Measurements from ENCODE around the gene P3H2. TPM values are rescaled to one million over a fixed set of nuclear protein-coding genes. Genes with fewer than 3 reads are reported as not detected.

The P3H2 gene
- total RNA-seq, 2 donors from 2014 or later: 14.6 to 22.2 TPM

DNA sequence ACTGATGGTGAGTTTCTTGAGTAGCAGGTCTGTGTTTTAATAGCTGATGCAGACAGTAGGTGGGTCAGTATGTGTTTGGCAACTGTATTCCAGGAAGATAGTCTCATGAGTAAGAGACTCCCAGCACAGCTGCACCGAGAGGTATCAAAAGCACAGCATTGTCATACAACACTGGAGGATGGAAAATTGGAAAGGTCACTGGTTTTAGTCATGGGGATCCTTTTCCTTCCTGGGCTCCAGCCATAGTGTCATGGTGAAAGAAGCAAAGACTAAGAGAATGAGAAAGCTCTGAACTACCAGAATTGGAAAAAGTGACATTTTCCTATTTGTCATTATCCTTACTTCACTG, 61.5 kb downstream of the P3H2 start:
- Histone ChIP-seq H3K4me1 (no peaks in the 10 kb centered on the region), H3K9me3 (no peaks in the 10 kb centered on the region), H3K27ac (no peak overlapping the region), H3K36me3 (no peaks in the 10 kb centered on the region), H3K4me3 (no peak overlapping the region), H3K27me3 (no peaks in the 10 kb centered on the region), H3K9ac (ENCODE audit: low read depth in 2 of 2, low read length in 2 of 2) (no peak overlapping the region)
- DNase-seq: no peak
- TF ChIP-seq, protein P1, sequence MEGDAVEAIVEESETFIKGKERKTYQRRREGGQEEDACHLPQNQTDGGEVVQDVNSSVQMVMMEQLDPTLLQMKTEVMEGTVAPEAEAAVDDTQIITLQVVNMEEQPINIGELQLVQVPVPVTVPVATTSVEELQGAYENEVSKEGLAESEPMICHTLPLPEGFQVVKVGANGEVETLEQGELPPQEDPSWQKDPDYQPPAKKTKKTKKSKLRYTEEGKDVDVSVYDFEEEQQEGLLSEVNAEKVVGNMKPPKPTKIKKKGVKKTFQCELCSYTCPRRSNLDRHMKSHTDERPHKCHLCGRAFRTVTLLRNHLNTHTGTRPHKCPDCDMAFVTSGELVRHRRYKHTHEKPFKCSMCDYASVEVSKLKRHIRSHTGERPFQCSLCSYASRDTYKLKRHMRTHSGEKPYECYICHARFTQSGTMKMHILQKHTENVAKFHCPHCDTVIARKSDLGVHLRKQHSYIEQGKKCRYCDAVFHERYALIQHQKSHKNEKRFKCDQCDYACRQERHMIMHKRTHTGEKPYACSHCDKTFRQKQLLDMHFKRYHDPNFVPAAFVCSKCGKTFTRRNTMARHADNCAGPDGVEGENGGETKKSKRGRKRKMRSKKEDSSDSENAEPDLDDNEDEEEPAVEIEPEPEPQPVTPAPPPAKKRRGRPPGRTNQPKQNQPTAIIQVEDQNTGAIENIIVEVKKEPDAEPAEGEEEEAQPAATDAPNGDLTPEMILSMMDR (IDR thresholded peaks at IDR 0.05): no peak
- intact Hi-C loops (cut with DNase I): no loop called here

DNA sequence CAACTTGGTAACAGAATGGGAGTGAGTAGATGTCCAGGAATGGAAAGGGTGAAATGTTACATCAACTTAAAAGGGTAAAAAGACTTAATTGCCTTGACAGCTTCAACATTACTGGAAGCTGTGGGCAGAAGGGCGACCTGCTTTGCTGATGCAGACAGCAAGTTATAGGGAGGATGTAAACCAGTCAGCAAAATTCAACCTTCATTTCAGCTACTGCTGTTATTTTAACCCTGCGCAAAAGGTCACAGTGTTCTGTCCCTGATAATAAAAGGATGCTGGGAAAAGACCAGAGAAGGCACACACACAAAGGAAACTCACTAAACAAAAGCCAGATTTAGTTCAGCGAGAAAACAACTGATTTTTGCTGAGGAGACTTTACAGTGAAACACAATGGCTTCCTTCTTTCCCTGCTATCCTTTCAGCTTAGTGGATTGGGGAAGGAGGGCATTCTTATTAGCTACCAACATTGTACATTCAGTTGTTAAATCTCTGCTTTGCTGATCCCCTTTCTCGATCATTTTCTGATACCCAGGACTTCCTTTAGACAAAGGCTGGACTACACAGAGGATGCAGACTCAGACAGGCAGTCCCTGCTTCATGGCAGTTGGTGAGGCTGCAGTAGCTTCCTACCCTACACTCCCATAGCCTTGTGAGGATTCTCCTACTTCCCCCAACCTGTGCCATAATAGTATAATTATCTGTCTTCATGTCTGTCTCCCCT, 62.0 kb downstream of the P3H2 start:
- Histone ChIP-seq H3K27me3 (no peaks in the 10 kb centered on the region), H3K4me3 (no peak overlapping the region), H3K36me3 (no peaks in the 10 kb centered on the region), H3K9ac (ENCODE audit: low read depth in 2 of 2, low read length in 2 of 2) (no peak overlapping the region), H3K9me3 (no peaks in the 10 kb centered on the region), H3K4me1 (no peaks in the 10 kb centered on the region), H3K27ac (no peak overlapping the region)
- TF ChIP-seq, protein P1 (IDR thresholded peaks at IDR 0.05): no peak
- DNase-seq: no peak
- intact Hi-C loops (cut with DNase I): no loop called here

DNA sequence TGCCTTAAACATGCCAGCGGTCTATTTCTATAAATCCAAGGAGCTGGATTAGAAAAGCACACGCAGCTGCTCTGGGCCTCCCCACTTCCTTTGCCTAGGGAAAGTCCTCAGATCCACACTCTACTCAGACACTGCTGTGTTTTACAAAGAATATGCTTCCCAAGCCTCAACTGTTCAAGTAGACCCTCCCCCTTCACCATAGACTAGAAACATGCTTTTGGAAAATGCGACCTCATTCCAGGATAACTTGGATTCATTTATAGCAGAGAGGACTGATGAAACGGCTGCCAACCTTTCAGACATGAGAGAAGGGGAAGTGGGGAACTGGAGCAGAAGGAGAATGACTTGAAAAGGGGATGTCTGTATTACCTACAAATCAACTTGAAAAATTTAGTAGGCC, 64.0 kb downstream of the P3H2 start:
- no peaks in the 10 kb centered on the region for H3K4me1 ChIP-seq
- no peaks in the 10 kb centered on the region for H3K27me3 ChIP-seq
- intact Hi-C loops (cut with DNase I): no loop called here
- H3K27ac ChIP-seq: no peak overlapping the region
- no peaks in the 10 kb centered on the region for H3K9me3 ChIP-seq
- TF ChIP-seq, protein P1 (IDR thresholded peaks at IDR 0.05): no peak
- H3K4me3 ChIP-seq: no peak overlapping the region
- no peaks in the 10 kb centered on the region for H3K36me3 ChIP-seq
- no peak overlapping the region for H3K9ac ChIP-seq (ENCODE audit: low read depth in 2 of 2, low read length in 2 of 2)
- DNase-seq: no peak

DNA sequence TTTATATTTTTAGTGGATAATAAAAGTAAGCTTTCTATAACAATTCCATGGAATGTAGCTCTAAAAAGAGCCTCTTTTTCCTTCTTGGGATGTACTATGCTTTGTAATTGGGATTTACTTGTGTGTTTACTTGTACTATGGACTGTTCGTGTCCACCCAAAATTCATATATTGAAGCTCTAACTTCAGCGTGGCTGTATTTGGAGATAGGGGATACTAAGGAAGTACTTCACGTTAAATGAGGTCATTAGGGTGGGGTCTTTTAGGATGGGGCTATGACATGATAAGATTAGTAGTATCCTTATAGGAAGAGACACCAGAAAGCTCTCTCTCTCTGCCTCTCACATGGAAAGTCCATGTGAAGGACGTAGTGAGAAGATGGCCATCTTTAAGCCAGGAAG, 64.9 kb downstream of the P3H2 start:
- TF ChIP-seq, protein P1 (IDR thresholded peaks at IDR 0.05): no peak
- H3K9ac ChIP-seq (ENCODE audit: low read depth in 2 of 2, low read length in 2 of 2): no peak overlapping the region
- no peak overlapping the region for H3K27ac ChIP-seq
- no peaks in the 10 kb centered on the region for H3K36me3 ChIP-seq
- intact Hi-C loops (cut with DNase I): no loop called here
- no peak for DNase-seq
- no peak overlapping the region for H3K4me3 ChIP-seq
- no peaks in the 10 kb centered on the region for H3K27me3 ChIP-seq
- H3K9me3 ChIP-seq: no peaks in the 10 kb centered on the region
- H3K4me1 ChIP-seq: no peaks in the 10 kb centered on the region

DNA sequence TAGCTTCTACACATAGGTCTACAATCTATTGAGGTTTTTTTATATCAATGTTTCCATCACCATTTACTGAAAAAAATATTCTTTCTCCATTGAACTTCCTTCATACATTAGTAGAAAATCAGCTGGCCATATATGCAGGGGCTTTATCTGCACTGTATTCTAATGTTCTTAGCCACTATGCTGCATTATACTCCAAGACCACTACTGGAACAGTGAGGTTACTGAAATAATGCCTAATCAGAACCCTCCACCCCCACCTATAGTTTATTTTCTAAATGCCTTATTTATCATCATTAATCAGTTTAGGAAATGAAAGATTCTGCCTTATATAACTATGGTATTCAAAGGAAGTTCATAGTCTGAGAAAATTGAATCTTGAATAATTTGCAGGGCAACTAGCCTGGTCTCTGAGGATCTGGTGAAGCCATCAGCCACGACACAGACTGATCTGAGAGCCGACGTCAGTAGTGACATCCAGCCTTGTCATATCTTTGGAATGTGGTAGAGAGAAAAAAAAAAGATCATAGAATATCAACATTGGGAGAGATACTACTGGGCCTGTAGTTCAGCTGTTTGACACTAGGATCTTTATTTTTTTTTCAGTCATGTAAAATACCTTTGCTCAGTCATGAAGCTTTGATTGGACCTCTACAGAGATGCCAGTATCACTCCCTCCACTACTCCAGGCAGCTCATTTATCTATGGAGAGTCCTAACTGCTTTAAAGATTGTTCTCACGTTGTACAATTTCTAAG, 66.6 kb downstream of the P3H2 start:
- intact Hi-C loops (cut with DNase I): no loop called here
- Histone ChIP-seq H3K27ac (no peak overlapping the region), H3K27me3 (no peaks in the 10 kb centered on the region), H3K9me3 (no peaks in the 10 kb centered on the region), H3K4me1 (no peaks in the 10 kb centered on the region), H3K4me3 (no peak overlapping the region), H3K36me3 (no peaks in the 10 kb centered on the region), H3K9ac (ENCODE audit: low read depth in 2 of 2, low read length in 2 of 2) (no peak overlapping the region)
- no peak for DNase-seq
- TF ChIP-seq, protein P1 (IDR thresholded peaks at IDR 0.05): no peak

Measured in colonic mucosa (tissue), 4 donors.